Ascending aorta (tissue), 2 donors: Measurements from ENCODE around the gene AGO4. TPM values are rescaled to one million over a fixed set of nuclear protein-coding genes. Genes with fewer than 3 reads are reported as not detected.
"Not testable (repeated sequence)": the region's sequence is repeated elsewhere in the genome, so short reads cannot be mapped to it uniquely, and the experiment has no call there.

Experiments used
- DNase-seq, 2 donors: peaks; one replicate each; pipeline ENCODE4 v3.0.0-alpha.2; 2019; ENCODE audit warnings: low spot score in 2 of 2
- H3K27ac ChIP-seq, 2 donors: fragments of 200-600 bp; sonication (generic); one replicate each; pipeline ENCODE4 v1.5.1; 2016 to 2017; ENCODE audit warnings: mild to moderate bottlenecking in 1 of 2
- H3K27me3 ChIP-seq: fragments of 200-600 bp; sonication (generic); one replicate; pipeline ENCODE4 v1.5.1; 2017
- H3K36me3 ChIP-seq, 2 donors: fragments of 200-600 bp; sonication (generic); one replicate each; pipeline ENCODE4 v1.5.1; 2016
- H3K4me1 ChIP-seq, 2 donors: fragments of 200-600 bp; sonication (generic); one replicate each; pipeline ENCODE4 v1.5.1; 2016 to 2017; ENCODE audit warnings: mild to moderate bottlenecking in 1 of 2
- H3K4me3 ChIP-seq, 2 donors: fragments of 200-600 bp; sonication (generic); one replicate each; pipeline ENCODE4 v1.5.1; 2016 to 2017; ENCODE audit warnings: mild to moderate bottlenecking in 1 of 2
- H3K9me3 ChIP-seq, 2 donors: fragments of 200-600 bp; sonication (generic); one replicate each; pipeline ENCODE4 v1.5.1; 2016
- CTCF ChIP-seq, 3 experiments: fragments of 200-600 bp in 2 of 3; fragments of 450-650 bp in 1 of 3; sonication (generic) in 2 of 3; IDR thresholded peaks; one replicate each; pipeline ENCODE4 v1.5.1; 2016 to 2019; ENCODE audit warnings: antibody characterized with exemption in 3 of 3, mild to moderate bottlenecking in 1 of 3, moderate library complexity in 1 of 3
- intact Hi-C: fragments of 100-400 bp; cut with DNase I; formaldehyde crosslinking; loops from one replicate; pipeline ENCODE4 v1.15.1; 2023
- total RNA-seq: library from RNA; depleted of rRNA; stranded (reverse); fragments of >200 nt; gene quantifications from one replicate; pipeline ENCODE4 v1.1.0, GENCODE V29; 2016

The AGO4 gene
- total RNA-seq, 1 donor from 2014 or later = 40.4 TPM

DNA sequence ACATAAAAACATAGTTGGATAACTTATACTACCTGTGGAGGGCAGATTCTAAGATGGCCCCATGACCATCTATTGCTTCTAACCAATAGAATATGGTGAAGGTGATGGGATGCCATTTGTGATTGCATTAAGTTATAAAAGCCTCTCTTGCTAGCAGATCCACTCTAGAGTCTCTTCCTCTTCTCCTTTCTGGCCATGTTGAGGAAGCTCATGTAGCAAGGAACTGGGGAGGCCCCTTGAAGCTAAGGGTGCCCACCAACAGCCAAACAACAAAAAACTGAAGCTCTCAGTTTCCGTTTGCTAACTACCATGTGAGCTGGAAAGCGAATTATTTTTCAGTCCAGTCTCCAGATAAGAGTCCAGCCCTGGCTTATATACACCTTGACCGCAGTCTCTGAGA lies 59.2 kb downstream of the AGO4 start:
- no peak for TF ChIP-seq CTCF (IDR thresholded peaks at IDR 0.05)
- no peaks in the 10 kb centered on the region for H3K4me1 ChIP-seq
- intact Hi-C loops = no loop called here
- DNase-seq = no peak
- no peaks in the 10 kb centered on the region for H3K27me3 ChIP-seq
- no peaks in the 10 kb centered on the region for H3K9me3 ChIP-seq
- no peak overlapping the region for H3K4me3 ChIP-seq
- H3K36me3 ChIP-seq = no peaks in the 10 kb centered on the region
- no peak overlapping the region for H3K27ac ChIP-seq

- H3K27ac ChIP-seq, intact Hi-C loops, H3K4me1 ChIP-seq, H3K27me3 ChIP-seq, H3K4me3 ChIP-seq, DNase-seq, H3K36me3 ChIP-seq, H3K9me3 ChIP-seq: not testable (repeated sequence)
Observed at GRCh38 chr1:35869245-35869950, 61.6 kb downstream of the AGO4 start.

DNA sequence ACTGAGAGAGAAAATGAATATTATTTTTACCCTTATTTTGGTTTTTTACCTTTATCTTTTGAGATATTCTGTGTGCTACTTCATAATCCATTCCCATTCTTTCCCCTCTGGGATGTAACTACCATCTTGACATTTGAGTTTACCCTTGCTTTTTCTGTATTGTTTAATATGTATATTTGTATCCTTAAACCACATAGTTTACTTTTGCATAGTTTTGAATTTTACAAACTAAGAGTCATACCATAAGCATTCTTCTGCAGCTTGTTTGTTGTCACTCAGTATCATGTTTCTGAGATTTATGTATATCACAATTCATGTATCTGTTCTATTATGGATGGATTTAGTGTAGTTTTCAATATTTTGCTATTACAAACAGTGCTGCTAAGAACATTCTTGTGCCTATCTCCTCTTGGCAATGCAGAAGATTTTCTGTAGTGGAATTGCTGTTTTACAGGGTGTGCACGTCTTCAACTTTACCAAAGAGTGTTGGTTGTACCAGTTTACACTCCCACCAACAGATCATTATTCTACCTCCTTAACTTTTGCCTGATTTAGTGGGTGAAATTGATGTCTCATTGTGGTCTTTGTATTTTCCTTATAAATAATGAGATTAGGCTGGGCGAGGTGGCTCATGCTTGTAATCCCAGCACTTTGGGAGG lies 63.0 kb downstream of the AGO4 start:
- intact Hi-C loops = no loop called here

GRCh38 chr1:35873243-35873750 lies 65.5 kb downstream of the AGO4 start:
- no peak for DNase-seq
- intact Hi-C loops = no loop called here
- Histone ChIP-seq H3K27me3 (no peaks in the 10 kb centered on the region), H3K9me3 (no peaks in the 10 kb centered on the region), H3K27ac (no peak overlapping the region), H3K36me3 (no peaks in the 10 kb centered on the region), H3K4me1 (no peaks in the 10 kb centered on the region), H3K4me3 (no peak overlapping the region)
- TF ChIP-seq CTCF (IDR thresholded peaks at IDR 0.05) = no peak

More for the DNA sequence above, 63.0 kb downstream of the AGO4 start:
- Histone ChIP-seq H3K4me3 (no peak overlapping the region), H3K36me3 (no peaks in the 10 kb centered on the region), H3K4me1 (no peaks in the 10 kb centered on the region), H3K27me3 (no peaks in the 10 kb centered on the region), H3K27ac (no peak overlapping the region), H3K9me3 (no peaks in the 10 kb centered on the region)
- DNase-seq = no peak
- TF ChIP-seq CTCF (IDR thresholded peaks at IDR 0.05) = no peak

DNA sequence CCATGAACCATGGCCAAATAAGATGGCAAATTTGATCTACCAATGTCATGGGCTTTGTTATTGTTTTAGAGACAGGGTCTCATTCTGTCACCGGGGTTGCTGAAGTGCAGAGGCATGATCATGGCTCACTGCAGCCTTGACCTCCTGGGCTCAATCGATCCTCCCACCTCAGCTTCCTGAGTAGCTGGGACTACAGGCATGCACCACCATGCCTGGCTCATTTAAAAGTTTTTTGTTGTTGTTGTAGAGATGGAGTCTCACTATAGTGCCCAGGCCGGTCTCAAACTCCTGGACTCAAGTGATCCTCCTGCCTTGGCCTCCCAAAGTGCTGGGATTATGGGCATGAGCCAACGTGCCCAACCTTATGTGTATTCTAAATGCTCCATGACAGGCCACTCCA lies 66.3 kb downstream of the AGO4 start:
- H3K4me3 ChIP-seq, H3K4me1 ChIP-seq, H3K27me3 ChIP-seq, intact Hi-C loops, H3K27ac ChIP-seq, H3K36me3 ChIP-seq, H3K9me3 ChIP-seq, DNase-seq: not testable (repeated sequence)

DNA sequence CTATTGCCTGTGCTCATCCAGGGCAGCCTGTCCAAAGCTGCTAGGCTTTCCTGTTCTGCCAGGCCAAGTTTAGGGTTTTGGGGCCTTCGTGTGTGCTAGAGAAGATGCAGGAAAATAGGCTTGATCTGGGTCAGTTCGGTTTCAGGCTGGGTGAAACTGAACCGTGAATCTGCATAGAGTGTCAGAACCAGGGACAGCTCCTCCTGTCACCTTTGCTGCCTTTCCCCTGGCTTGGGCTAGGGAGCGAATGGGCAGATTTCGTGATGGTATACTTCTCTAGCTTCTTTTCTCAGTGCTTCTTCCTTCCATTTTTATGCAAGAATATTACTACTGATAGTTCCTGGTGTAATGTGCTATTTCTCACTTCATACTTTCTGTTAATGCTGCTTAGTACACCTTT lies 69.2 kb downstream of the AGO4 start:
- intact Hi-C loops = no loop called here
- Histone ChIP-seq H3K27ac (no peak overlapping the region), H3K4me3 (no peak overlapping the region), H3K27me3 (no peaks in the 10 kb centered on the region), H3K4me1 (no peaks in the 10 kb centered on the region), H3K36me3 (no peaks in the 10 kb centered on the region), H3K9me3 (no peaks in the 10 kb centered on the region)
- DNase-seq = no peak
- no peak for TF ChIP-seq CTCF (IDR thresholded peaks at IDR 0.05)
